Upper lobe of right lung (tissue), 1 donor: ENCODE data around the gene TMEM167B. TPM values are rescaled to one million over a fixed set of nuclear protein-coding genes. Genes with fewer than 3 reads are reported as not detected.

ENCODE experiments used
- ATAC-seq: fragments of 200-7000 bp; cut with Tn5 transposase; one replicate; pipeline ENCODE4 v1.9.1; 2020; ENCODE audit warnings: mild to moderate bottlenecking, moderate library complexity
- DNase-seq: peaks from one replicate; pipeline ENCODE4 v3.0.0-alpha.2; 2020
- H3K27ac ChIP-seq: fragments of 200-600 bp; one replicate; pipeline ENCODE4 v1.8.0; 2022
- H3K27me3 ChIP-seq: fragments of 200-600 bp; one replicate; pipeline ENCODE4 v1.8.0; 2022; ENCODE audit warnings: mild to moderate bottlenecking
- H3K36me3 ChIP-seq: fragments of 200-600 bp; one replicate; pipeline ENCODE4 v1.8.0; 2022
- H3K4me1 ChIP-seq: fragments of 200-600 bp; one replicate; pipeline ENCODE4 v1.8.0; 2022
- H3K4me3 ChIP-seq: fragments of 200-600 bp; one replicate; pipeline ENCODE4 v1.8.0; 2022; ENCODE audit warnings: mild to moderate bottlenecking
- H3K9me3 ChIP-seq: fragments of 200-600 bp; one replicate; pipeline ENCODE4 v1.8.0; 2022
- CTCF ChIP-seq: fragments of 200-600 bp; IDR thresholded peaks from one replicate; pipeline ENCODE4 v1.8.0; 2022; ENCODE audit warnings: antibody characterized with exemption
- intact Hi-C: fragments of 100-400 bp; cut with DNase I; formaldehyde crosslinking; loops from one replicate; pipeline ENCODE4 v1.11.0; 2022
- total RNA-seq: library from RNA; stranded (reverse); fragmentation: NEBNext Ultra II Directional; extraction: Animal tissue kit (Norgen Biotek cat#: 25700); gene quantifications from one replicate; pipeline ENCODE4 v1.2.1, GENCODE V29; 2021
- donor health status: DM: no; HTN: yes; CAD: no; lungs with severe emphysema.

The TMEM167B gene
- total RNA-seq, 1 donor from 2014 or later, result 49.7 TPM

GRCh38 chr1:109133815-109134214, 43.3 kb downstream of the TMEM167B start:
- no peaks in the 10 kb centered on the region for H3K9me3 ChIP-seq
- H3K36me3 ChIP-seq, result no peaks in the 10 kb centered on the region
- H3K4me3 ChIP-seq, result no peak overlapping the region
- no peaks in the 10 kb centered on the region for H3K27me3 ChIP-seq
- intact Hi-C loops, result no loop called here
- ATAC-seq, result peak; percentile 89
- no peak overlapping the region for H3K27ac ChIP-seq
- no peak for TF ChIP-seq CTCF
- peaks cover 6% of the 10 kb centered on the region for H3K4me1 ChIP-seq
- DNase-seq, result peak; percentile 80

GRCh38 chr1:109134423-109134822, 43.9 kb downstream of the TMEM167B start:
- ATAC-seq (no peak), DNase-seq (no peak)
- H3K4me1 ChIP-seq, result peaks cover 6% of the 10 kb centered on the region
- no peaks in the 10 kb centered on the region for H3K36me3 ChIP-seq
- H3K27ac ChIP-seq, result no peak overlapping the region
- no peaks in the 10 kb centered on the region for H3K9me3 ChIP-seq
- no peaks in the 10 kb centered on the region for H3K27me3 ChIP-seq
- TF ChIP-seq CTCF, result no peak
- H3K4me3 ChIP-seq, result no peak overlapping the region
- intact Hi-C loops, result no loop called here

GRCh38 chr1:109135940-109136339, 45.4 kb downstream of the TMEM167B start:
- TF ChIP-seq CTCF, result no peak
- intact Hi-C loops, result no loop called here
- Histone ChIP-seq H3K9me3 (no peaks in the 10 kb centered on the region), H3K4me3 (no peak overlapping the region), H3K27ac (no peak overlapping the region), H3K4me1 (peaks cover 6% of the 10 kb centered on the region), H3K36me3 (no peaks in the 10 kb centered on the region), H3K27me3 (no peaks in the 10 kb centered on the region)
- DNase-seq (no peak), ATAC-seq (no peak)

GRCh38 chr1:109136766-109137165, 46.2 kb downstream of the TMEM167B start:
- intact Hi-C loops, result no loop called here
- DNase-seq, result no peak
- Histone ChIP-seq H3K4me1 (peaks cover 6% of the 10 kb centered on the region), H3K4me3 (no peak overlapping the region), H3K27ac (no peak overlapping the region), H3K27me3 (no peaks in the 10 kb centered on the region), H3K36me3 (no peaks in the 10 kb centered on the region), H3K9me3 (no peaks in the 10 kb centered on the region)
- no peak for ATAC-seq
- TF ChIP-seq CTCF, result no peak

- TF ChIP-seq CTCF, result no peak
- no peak overlapping the region for H3K27ac ChIP-seq
- H3K9me3 ChIP-seq, result no peaks in the 10 kb centered on the region
- DNase-seq (no peak), ATAC-seq (no peak)
- H3K27me3 ChIP-seq, result no peaks in the 10 kb centered on the region
- no peak overlapping the region for H3K4me3 ChIP-seq
- H3K36me3 ChIP-seq, result no peaks in the 10 kb centered on the region
- peaks cover 6% of the 10 kb centered on the region for H3K4me1 ChIP-seq
- intact Hi-C loops, result no loop called here
Measured at GRCh38 chr1:109137958-109138357, 47.4 kb downstream of the TMEM167B start.

GRCh38 chr1:109138358-109138757, 47.8 kb downstream of the TMEM167B start:
- ATAC-seq (peak; percentile 41), DNase-seq (no peak)
- no peaks in the 10 kb centered on the region for H3K9me3 ChIP-seq
- no peak overlapping the region for H3K4me3 ChIP-seq
- H3K27me3 ChIP-seq, result no peaks in the 10 kb centered on the region
- TF ChIP-seq CTCF, result no peak
- intact Hi-C loops, result no loop called here
- H3K36me3 ChIP-seq, result no peaks in the 10 kb centered on the region
- peaks cover 6% of the 10 kb centered on the region for H3K4me1 ChIP-seq
- H3K27ac ChIP-seq, result no peak overlapping the region
